C4-2B (cell line): ENCODE results near the gene SPATA13.

ENCODE experiments used
- ZFX ChIP-seq: fragments of 450-650 bp; IDR thresholded peaks from 2 replicates; pipeline ENCODE4 v1.6.1; 2017
- TF ChIP-seq, protein P1 (sequence below): fragments of 450-650 bp; conservative IDR thresholded peaks from 2 replicates; pipeline ENCODE4 v1.5.1; 2017; ENCODE audit warnings: mild to moderate bottlenecking

DNA sequence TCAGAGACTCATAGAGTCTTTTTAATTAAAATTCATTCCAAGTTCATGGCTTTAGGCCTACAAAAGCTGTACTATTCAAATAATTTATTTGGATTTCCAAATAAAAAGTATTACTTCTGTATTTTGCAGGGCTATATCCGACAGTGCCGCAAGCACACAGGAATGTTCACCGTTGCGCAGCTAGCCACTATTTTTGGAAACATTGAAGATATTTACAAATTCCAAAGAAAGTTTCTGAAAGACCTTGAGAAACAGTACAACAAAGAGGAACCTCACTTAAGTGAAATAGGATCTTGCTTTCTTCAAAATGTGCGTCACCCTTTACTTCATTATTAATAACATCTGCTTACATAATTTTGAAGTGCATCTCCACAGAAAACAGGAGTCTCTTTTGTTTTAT lies 128.3 kb downstream of the SPATA13 start:
- TF ChIP-seq, protein P1, sequence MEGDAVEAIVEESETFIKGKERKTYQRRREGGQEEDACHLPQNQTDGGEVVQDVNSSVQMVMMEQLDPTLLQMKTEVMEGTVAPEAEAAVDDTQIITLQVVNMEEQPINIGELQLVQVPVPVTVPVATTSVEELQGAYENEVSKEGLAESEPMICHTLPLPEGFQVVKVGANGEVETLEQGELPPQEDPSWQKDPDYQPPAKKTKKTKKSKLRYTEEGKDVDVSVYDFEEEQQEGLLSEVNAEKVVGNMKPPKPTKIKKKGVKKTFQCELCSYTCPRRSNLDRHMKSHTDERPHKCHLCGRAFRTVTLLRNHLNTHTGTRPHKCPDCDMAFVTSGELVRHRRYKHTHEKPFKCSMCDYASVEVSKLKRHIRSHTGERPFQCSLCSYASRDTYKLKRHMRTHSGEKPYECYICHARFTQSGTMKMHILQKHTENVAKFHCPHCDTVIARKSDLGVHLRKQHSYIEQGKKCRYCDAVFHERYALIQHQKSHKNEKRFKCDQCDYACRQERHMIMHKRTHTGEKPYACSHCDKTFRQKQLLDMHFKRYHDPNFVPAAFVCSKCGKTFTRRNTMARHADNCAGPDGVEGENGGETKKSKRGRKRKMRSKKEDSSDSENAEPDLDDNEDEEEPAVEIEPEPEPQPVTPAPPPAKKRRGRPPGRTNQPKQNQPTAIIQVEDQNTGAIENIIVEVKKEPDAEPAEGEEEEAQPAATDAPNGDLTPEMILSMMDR, result no peak
- TF ChIP-seq ZFX, result no peak
